Measurements from ENCODE around the gene SH3BP1. TPM values are rescaled to one million over a fixed set of nuclear protein-coding genes. Genes with fewer than 3 reads are reported as not detected.

The SH3BP1 gene
- total and polyA plus RNA-seq, 2 experiments from 2014 or later, result 9.5 to 46.7 TPM

GRCh38 chr22:37619991-37620390 lies 19.5 kb upstream of the SH3BP1 start:
- no peak overlapping the region for H3K27ac Mint-ChIP-seq
- Histone ChIP-seq H3K36me3 (ENCODE audit: insufficient read depth) (peaks cover 6% of the 10 kb centered on the region; the same call in 1 of the 2 replicates), H3K4me2 (no peak overlapping the region), H4K20me1 (replicated peaks; ENCODE audit: insufficient read depth) (peaks cover 4% of the 10 kb centered on the region; the same call in 1 of the 2 replicates), H3K27ac (ENCODE audit: low read depth) (no peak overlapping the region), H2AFZ (no peak overlapping the region), H3K27me3 (ENCODE audit: insufficient read depth) (no peaks in the 10 kb centered on the region), H3F3A (replicated peaks; ENCODE audit: low read depth) (peaks cover 11% of the 10 kb centered on the region; the same call in 1 of the 2 replicates), H3K79me2 (replicated peaks; ENCODE audit: insufficient read depth) (no peaks in the 10 kb centered on the region), H3K9me2 (ENCODE audit: insufficient read depth) (no peaks in the 10 kb centered on the region), H3K4me1 (ENCODE audit: insufficient read depth) (no peaks in the 10 kb centered on the region), H3K4me3 (no peak overlapping the region)
- no peak for TF ChIP-seq REST (IDR thresholded peaks at IDR 0.05; ENCODE audit: unreplicated experiment)
- TF ChIP-seq EZH2 (IDR thresholded peaks at IDR 0.05; ENCODE audit: low read depth, unreplicated experiment), result no peak
- TF ChIP-seq JUNB (IDR thresholded peaks at IDR 0.05; ENCODE audit: unreplicated experiment), result no peak
- TF ChIP-seq CREB1 (CRISPR knock-in tag; IDR thresholded peaks at IDR 0.05; ENCODE audit: low read depth), result no peak
- TF ChIP-seq EZH2phosphoT487 (IDR thresholded peaks at IDR 0.05; ENCODE audit: unreplicated experiment), result no peak
- no peak for TF ChIP-seq ZNF331 (CRISPR knock-in tag; IDR thresholded peaks at IDR 0.05; ENCODE audit: low read depth)
- no peak for TF ChIP-seq ETS1 (IDR thresholded peaks at IDR 0.05)
- TF ChIP-seq ZNF462 (CRISPR knock-in tag; IDR thresholded peaks at IDR 0.05), result no peak
- TF ChIP-seq STAT1 (IDR thresholded peaks at IDR 0.05; ENCODE audit: unreplicated experiment), result no peak
- no peak for TF ChIP-seq CTCF (conservative IDR thresholded peaks at IDR 0.05; ENCODE audit: low read depth in 2 of 2)
- no peak for TF ChIP-seq ZNF114 (CRISPR knock-in tag; IDR thresholded peaks at IDR 0.05)
- no peak for TF ChIP-seq POLR2AphosphoS5 (IDR thresholded peaks at IDR 0.05; ENCODE audit: low read depth)
- TF ChIP-seq NANOG (IDR thresholded peaks at IDR 0.05; ENCODE audit: borderline replicate concordance), result no peak
- DNase-seq (ENCODE audit: low spot score) (no peak), ATAC-seq (no peak)
- H3K36me3 Mint-ChIP-seq (ENCODE audit: low read depth), result peaks cover 30% of the 10 kb centered on the region
- H3K9me3 Mint-ChIP-seq, result no peaks in the 10 kb centered on the region; the same call in 1 of the 3 replicates
- peaks cover 2% of the 10 kb centered on the region for H3K4me1 Mint-ChIP-seq
- H3K27me3 Mint-ChIP-seq (ENCODE audit: insufficient read depth, low read depth, poor library complexity), result peaks cover 8% of the 10 kb centered on the region
- no peak overlapping the region for H3K4me3 Mint-ChIP-seq

All from GM23338 (cell line).